Fibroblast of the aortic adventitia (primary cell): Measurements from ENCODE around the gene RARS2. TPM values are rescaled to one million over a fixed set of nuclear protein-coding genes. Genes with fewer than 3 reads are reported as not detected.

Source experiments
- DNase-seq: peaks from one replicate; pipeline ENCODE4 v3.0.0-alpha.2; 2010; ENCODE audit warnings: low read depth
- H3K4me3 ChIP-seq: 2 replicates; pipeline ENCODE4 v1.5.1; 2011; ENCODE audit warnings: low read depth, mild to moderate bottlenecking, control low read depth, low read length, moderate library complexity
- CTCF ChIP-seq: IDR thresholded peaks from 2 replicates; pipeline ENCODE4 v1.5.1; 2011; ENCODE audit warnings: mild to moderate bottlenecking, low read length, control low read depth, inconsistent platforms; ENCODE audit not compliant: insufficient read depth
- total RNA-seq: library from RNA; depleted of rRNA; stranded (reverse); fragments of >200 nt; gene quantifications from 2 replicates; pipeline ENCODE4 v1.2.3, GENCODE V29; 2012; ENCODE audit warnings: low replicate concordance

RARS2 gene
- total RNA-seq, 1 donor, result 55.0 TPM

- TF ChIP-seq CTCF, result no peak
- no peak overlapping the region for H3K4me3 ChIP-seq
- DNase-seq, result no peak
Observed at GRCh38 chr6:87541744-87542143, 48.0 kb downstream of the RARS2 start.

DNA sequence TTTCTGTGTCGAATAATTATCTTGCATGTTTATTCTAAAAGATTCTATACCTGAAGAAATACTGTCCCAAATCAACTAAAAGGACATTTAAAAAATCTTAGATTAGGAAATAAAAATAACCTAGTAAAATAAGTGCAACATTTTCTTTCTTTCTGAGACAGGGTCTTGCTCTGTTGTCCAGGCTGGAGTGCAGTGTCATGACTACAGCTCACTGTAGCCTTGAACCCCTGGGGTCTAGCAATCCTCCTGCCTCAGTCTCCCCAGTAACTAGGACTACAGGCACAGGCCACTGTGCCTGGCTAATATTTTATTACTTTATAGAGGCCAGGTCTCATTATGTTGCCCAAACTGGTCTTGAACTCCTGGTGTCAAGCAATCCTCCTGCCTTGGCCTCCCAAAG is 48.7 kb downstream of the RARS2 start:
- no peak for DNase-seq
- TF ChIP-seq CTCF, result no peak

GRCh38 chr6:87540539-87540938 is 49.2 kb downstream of the RARS2 start:
- H3K4me3 ChIP-seq, result no peak overlapping the region
- no peak for DNase-seq
- no peak for TF ChIP-seq CTCF

More for the DNA sequence above, 48.7 kb downstream of the RARS2 start:
- no peak overlapping the region for H3K4me3 ChIP-seq

GRCh38 chr6:87539554-87539953 is 50.2 kb downstream of the RARS2 start:
- no peak for TF ChIP-seq CTCF
- H3K4me3 ChIP-seq, result no peak overlapping the region
- no peak for DNase-seq

DNA sequence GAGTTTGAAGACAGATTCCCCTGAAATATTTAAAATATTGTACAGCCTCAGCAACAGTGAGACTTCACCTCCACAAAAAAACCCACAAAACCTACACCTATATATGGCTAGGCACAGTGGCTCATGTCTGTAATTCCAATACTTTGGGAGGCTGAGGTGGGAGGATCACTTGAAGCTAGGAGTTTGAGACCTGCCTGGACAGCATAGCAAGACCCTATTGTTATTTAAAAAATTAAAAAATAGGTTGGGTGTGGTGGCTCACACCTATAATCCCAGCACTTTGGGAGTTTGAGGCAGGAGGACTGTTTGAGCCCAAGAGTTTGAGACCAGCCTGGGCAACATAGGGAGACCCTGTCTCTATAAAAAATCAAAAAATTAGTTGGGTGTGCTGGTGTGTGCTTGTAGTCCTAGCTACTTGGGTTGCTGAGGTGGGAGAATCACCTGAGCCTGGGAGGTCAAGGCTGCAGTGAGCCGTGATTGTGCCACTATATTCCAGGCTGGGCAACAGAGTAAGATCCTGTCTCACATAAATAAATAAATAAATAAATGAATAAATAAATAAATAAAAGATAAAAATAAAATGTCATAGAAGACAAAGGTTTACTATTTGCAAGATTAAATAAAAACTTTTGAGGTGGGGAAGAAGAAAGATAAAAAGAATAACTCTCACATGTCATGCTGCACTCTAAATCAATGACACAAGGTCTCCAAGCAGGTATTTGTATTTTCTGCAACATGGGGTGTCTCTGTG is 51.1 kb downstream of the RARS2 start:
- H3K4me3 ChIP-seq, result no peak overlapping the region
- TF ChIP-seq CTCF, result no peak
- no peak for DNase-seq

- TF ChIP-seq CTCF, result no peak
- H3K4me3 ChIP-seq, result no peak overlapping the region
- no peak for DNase-seq
Observed at GRCh38 chr6:87534377-87535047, 55.3 kb downstream of the RARS2 start.
